GM18951 (cell line): ENCODE results near the gene FRMD3.

ENCODE experiments used
- POLR2A ChIP-seq: IDR thresholded peaks from 4 replicates; pipeline ENCODE4 v1.6.1; 2011; ENCODE audit warnings: mild to moderate bottlenecking; ENCODE audit not compliant: insufficient read length, insufficient read depth; ENCODE audit errors: extremely low read depth
- in situ Hi-C: fragments of 300-500 bp; cut with MboI; formaldehyde crosslinking; loops from one replicate; pipeline ENCODE4 v1.12.0; 2022; ENCODE audit warnings: low sequenced_read_pairs, mixed read lengths, inconsistent platforms; ENCODE audit not compliant: unreplicated experiment

The FRMD3 gene

DNA sequence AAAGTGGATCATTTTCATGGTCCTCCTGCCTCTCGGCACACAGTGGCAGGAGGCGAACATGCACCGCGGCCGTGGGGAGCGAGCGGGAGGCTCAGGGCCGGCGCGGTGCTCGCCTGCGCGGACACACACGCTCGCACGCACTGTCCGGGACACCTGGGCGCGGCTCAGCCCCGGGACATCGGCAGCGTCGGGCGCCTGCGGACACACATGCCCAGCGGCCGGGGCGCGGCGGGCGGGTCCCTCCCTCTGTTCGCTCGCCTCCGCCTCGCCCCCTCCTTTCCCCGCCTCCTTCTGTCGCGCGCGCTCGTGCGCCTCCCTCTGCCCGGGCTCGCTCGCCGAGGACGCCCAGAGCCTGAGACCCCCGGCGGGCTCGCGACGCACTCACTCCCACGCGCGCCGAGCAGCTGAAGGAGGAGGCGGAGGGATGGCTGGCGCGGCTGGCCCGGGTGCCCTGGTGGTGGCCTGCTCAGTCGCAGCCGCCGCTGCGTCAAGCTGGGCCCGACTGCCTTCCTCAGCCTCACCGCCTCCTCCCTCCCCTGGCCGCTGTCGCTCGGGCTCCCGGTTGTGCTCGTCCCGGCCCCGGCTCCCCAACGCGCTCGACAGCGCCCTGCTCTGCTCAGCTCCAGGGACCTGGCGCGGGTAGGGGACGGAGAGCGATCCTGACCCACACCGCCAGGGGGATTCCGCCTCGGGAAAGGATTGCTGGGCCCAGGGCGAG lies at the start of gene FRMD3:
FRMD3 (minus strand) TSS at position 230 of the 718 bp plus-strand sequence; CDS start at position 60, 170 bp downstream.
- no peak for TF ChIP-seq POLR2A
- in situ Hi-C loops = no loop called here

DNA sequence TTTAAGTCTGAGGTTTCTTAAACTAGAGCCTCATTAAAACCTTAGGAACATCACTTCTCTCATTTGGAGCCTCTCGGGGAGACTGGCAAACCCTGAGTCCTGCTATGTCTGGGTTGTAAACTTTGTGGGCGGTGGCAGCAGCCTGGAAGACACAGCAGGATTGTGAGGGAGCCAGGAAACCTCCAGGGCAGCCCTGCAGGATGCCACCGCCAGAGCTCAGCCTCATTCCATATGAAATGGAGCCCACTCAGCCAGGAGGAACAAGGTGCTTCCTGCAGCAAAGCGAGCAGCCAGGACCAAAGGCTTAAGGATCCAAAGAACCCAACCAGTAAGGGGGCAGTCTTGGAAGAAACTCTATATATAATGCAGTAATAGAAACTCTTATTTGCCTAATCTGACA lies 46.8 kb upstream of the FRMD3 start:
- no peak for TF ChIP-seq POLR2A
- in situ Hi-C loops = no loop called here

DNA sequence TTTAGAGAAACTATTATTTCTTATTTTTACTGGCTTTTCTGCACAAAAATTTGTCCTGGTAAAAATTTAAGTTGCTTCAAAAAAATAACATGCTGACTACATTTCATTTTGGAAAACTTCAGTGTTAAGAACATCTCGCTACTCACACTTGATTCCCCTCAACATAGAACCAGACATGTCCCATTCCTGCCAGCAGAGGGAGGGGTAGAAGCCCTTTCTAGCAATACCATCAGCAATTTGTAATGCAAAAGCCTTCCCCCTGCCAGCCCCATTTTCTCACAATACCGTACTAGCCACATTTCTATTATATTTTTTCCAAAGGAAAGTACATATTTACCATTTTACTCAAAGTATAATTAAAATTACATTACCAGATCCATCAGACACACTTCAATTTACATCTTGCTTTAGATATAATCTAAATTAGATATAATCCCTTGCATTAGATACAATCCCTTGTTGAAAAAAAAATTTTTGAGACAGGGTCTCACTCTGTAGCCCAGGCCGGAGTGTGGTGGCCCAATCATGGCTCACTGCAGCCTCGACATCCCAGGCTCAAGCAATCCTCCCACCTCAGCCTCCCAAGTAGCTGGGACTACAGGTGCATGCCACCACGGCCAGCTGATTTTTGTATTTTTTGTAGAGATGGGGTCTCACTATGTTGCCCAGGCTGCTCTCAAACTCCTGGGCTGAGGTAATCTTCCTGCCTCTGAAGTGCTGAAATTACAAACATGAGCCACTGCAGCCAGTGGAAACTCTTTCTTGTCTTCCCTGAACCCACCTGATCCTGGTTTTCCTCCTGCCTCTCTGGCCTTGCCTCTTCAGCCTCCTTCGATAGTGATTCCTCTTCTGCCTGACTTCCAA lies 45.2 kb upstream of the FRMD3 start:
- in situ Hi-C loops = no loop called here
- TF ChIP-seq POLR2A = no peak

DNA sequence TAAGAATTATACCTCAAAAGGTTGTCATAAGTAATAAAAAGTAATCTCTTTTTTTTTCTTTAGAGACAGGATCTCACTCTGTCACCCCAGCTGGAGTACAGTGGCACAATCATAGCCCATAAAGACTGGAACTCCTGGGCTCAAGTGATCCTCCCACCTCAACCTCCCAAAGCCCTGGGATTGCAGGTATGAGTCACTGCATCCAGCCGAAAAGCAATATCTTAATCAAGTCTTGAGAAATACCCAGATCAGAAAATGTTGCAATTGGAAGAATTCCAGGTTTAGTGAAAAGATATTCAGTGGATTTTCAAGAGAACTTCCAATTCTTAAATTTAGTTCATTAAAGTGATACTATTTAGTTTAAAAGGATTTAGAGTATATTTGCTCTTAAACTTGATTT lies 43.8 kb upstream of the FRMD3 start:
- in situ Hi-C loops = no loop called here
- no peak for TF ChIP-seq POLR2A

DNA sequence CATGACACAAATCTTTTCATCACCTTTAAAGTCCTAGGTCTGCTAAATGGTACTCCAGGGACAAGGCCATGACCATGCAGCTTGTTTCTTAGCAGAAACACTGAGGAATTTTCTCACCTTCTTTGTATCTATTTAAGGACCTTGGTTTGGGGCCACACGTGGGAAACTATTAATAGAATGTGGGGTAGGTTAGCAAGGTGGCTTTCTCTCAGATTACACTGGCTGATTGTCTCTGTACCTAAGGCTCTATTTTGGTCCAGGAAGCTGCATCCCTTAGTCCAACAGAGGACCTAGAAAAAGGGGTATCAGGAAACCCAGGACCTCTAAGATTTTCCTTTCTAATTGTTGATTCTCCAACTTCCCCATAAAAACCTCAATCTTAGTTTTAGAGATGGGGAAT lies 36.3 kb upstream of the FRMD3 start:
- in situ Hi-C loops = no loop called here
- no peak for TF ChIP-seq POLR2A

DNA sequence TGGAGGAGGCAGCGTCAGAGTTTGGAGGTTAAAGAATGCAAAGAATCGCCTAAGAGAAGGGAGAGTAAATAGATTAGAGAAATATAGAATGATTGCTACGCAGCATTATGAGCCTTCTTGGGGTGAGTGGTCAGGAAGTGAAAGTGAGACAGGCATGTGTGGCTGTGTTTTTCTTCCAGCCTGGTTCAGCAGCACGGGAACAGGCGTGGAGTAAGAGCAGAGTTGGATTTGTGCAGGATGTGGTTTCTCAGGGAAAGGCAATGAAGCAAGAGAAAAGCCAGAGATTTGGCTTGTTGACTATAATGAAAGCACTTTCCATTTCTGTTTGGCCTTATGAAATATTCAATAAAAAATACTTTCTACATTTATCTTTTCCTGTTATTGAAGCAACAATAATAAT lies 34.3 kb upstream of the FRMD3 start:
- in situ Hi-C loops = no loop called here
- no peak for TF ChIP-seq POLR2A

DNA sequence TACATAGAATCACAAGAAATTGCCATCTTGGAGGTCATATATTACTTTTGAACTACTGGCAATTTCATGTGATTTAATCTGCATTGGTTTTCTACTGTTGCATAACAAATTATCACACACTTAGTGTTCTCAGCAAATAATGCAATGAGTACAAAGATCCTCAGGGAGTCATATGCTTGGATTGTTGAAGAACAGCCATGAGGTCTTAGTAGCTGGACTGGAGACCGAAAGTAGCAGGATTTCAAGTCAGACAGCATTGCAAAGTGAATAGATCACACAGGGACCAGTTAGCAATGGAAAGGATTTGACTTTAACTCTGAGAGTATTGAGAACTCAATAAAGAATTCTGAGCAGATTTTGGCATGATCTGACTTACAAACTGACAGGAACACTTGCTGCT lies 32.2 kb upstream of the FRMD3 start:
- in situ Hi-C loops = no loop called here
- no peak for TF ChIP-seq POLR2A

DNA sequence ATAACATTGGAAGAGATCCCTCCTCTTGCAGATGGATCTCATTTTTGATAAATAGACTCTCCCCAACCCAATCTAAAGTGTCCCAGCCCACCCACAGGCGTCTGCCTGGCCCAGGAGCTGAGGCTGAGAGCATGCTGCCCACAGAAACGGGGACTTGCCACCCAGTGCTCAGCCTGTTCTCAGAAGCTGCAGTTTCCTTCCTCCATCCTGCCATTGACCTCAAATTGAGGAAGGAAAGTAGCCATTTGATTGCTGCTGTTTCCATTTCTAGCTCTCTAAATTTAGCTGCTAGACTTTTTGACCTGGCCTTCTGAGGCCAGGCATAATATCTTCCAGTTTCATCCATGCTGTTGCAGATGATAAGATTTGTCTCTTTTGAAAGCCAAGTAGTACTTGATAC lies 31.1 kb upstream of the FRMD3 start:
- TF ChIP-seq POLR2A = no peak
- in situ Hi-C loops = no loop called here

DNA sequence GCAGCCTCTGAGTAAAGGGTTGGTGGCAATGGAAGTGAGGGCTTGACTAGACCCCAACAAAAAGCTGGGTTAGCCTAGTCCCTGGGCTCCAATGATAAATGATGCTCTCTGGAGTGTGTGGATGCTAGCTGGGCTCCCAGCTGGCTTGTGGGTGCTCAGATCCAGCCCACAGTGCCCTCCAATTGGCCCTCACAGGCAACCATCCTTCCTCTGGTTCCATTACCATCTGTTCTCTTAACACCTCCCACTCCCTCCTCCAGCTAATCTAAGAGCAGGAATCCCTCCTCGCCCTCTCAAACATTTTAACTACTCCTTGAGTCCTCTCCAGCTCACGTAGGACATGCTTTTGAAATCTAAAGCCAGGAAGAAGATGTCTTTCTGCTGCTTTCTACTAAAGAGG lies 25.2 kb upstream of the FRMD3 start:
- no peak for TF ChIP-seq POLR2A
- in situ Hi-C loops = no loop called here

DNA sequence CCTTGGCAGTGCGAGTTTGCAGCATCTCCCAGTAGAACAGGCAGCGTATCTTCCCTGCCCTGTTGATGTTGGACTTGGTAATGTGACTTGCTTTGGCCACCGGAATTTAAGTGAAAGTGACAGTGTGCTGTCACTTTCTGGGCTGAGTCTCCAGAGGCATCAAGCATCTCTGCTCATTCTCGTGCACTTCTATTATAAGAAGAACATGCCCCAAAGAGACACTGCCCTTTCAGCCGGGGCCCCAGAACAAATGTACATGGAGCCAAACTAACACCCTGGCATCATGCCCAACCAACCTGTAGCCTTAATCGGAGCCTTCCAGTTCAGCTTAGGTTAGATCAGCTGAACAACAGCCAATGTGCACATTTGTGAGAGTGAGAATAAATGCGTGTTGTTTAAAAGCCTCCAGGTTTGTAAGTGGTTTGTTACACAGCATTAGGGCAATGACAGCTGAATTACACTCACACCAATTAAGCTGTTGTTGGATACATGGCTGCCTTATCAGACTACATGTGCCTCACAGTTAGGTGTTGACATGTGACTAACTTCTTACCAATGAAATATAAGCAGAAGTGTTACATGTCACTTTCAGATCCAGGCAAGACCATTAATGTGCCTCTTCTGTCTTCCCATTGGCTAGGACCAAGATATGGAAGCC lies 22.1 kb upstream of the FRMD3 start:
- TF ChIP-seq POLR2A = no peak
- in situ Hi-C loops = no loop called here

DNA sequence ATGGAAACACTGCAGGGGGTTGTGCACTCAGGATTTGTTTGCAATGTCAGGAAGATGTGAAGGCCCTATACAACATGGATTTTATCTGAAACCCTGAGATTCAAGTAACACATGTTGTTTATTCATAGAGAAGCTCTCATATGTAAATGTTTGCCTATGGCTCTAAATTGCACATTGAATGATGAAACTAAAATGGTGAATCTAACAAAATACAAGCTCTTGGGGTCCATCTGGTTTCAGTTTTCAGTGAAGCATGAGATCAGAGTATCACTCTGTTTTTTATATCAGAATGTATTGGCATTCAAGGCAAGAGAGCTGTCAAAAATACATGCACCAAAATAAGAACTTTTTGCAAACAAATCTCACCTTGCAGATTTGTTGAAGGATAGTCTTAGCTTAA lies 19.6 kb upstream of the FRMD3 start:
- TF ChIP-seq POLR2A = no peak
- in situ Hi-C loops = no loop called here

DNA sequence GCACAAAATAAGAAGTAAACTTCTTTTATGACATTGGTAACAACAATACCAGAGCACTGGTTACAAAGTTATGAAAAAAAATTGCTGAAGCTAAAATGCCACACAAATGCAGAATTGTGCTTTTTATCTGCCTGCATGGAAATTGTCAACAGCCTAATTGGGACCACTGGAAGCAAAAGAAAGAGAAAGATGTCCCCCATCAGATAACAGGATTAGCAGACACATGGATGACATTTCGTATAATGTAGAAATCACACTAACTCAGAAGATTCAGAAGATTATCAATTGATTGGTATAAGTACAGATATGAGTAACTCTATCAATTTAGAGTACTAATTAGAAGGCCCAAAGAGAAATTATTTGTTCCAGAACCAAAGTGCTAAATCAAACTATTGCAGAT lies 19.1 kb upstream of the FRMD3 start:
- TF ChIP-seq POLR2A = no peak
- in situ Hi-C loops = no loop called here

DNA sequence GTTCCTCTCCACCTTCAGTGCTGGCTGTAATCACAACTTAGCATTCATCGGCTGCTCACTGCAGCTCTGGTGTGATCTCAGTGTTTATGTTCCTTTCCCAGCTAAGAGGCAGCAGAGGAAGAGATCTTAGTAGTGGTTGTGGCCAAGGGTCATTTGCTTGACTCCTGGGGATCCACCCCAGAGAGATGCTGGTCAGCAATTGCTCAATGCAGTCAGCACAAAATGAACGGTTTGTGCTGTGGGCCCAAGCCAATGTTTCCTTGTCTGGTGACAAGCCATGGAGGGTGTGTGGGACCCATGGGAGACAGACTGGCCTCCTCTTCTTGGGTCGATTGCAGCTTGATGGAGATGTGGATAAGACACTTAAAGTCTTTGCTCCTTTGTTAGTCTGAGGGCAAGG lies 16.1 kb upstream of the FRMD3 start:
- TF ChIP-seq POLR2A = no peak
- in situ Hi-C loops = no loop called here
